ENCODE data around the gene FCRLA.
"Not testable (repeated sequence)": the region's sequence is repeated elsewhere in the genome, so short reads cannot be mapped to it uniquely, and the experiment has no call there.

The FCRLA gene, protein sequence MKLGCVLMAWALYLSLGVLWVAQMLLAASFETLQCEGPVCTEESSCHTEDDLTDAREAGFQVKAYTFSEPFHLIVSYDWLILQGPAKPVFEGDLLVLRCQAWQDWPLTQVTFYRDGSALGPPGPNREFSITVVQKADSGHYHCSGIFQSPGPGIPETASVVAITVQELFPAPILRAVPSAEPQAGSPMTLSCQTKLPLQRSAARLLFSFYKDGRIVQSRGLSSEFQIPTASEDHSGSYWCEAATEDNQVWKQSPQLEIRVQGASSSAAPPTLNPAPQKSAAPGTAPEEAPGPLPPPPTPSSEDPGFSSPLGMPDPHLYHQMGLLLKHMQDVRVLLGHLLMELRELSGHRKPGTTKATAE

DNA sequence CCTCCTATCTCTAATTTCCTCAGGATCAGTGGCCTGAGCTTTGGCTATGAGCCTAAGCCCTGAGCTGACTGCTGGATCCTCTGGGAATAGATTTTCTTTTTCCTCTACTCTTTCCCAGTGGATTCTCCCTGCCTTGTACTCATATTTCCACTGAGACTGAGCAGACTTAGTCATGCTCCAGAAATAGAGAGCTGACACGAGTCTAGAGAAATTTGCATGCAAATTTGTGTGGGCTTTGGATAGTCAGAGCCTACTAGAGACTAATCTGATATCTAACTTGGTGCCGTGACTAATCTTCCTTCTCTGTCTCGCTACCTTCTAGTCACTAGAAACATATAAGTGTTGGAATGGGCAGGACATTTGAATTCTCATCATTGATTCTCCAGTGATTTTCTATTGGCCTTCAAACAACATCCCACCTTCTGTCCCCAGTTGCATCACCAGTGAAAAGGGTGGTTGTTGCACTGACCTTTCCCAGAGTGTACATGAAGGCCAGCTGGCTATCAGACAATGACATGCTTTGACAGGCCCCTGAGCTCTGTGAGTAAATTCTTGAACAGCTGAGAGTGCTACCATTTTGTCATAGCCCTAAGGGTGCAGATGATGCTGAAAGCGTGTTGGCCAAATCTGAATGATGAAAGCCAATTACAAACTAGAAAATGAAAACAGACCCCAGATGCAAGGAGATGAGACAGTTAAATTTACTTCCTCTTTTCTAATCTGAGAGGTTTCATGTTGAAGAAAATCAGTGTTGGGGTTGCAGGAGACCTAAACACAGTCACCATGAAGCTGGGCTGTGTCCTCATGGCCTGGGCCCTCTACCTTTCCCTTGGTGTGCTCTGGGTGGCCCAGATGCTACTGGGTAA, at the start of gene FCRLA:
Gene FCRLA (plus strand): TSS at position 748 of the 866 bp plus-strand sequence. CDS start 36 bp downstream, at position 784.
- no peak for DNase-seq (ENCODE audit: low read depth)

DNA sequence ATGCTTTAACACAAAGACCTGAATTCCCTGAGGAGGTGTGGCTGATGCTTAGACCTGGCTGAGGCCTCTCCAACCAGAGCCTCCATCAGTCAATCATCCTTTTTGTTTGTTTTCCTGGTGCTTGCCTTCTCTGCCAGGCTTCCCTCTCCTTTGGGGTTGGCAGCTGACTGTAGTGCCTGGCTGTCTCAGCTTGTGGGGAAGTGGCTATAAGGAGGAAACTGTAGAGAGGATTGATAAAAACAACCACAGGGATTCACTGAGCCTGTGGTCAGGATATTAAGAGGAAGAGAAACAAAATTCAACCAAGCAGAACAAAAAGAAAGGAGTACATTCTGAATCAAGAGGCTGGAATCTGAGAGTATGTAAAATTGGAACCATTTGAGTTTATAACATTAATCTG, 48.5 kb upstream of the FCRLA start:
- DNase-seq (ENCODE audit: low read depth) = not testable (repeated sequence)

DNA sequence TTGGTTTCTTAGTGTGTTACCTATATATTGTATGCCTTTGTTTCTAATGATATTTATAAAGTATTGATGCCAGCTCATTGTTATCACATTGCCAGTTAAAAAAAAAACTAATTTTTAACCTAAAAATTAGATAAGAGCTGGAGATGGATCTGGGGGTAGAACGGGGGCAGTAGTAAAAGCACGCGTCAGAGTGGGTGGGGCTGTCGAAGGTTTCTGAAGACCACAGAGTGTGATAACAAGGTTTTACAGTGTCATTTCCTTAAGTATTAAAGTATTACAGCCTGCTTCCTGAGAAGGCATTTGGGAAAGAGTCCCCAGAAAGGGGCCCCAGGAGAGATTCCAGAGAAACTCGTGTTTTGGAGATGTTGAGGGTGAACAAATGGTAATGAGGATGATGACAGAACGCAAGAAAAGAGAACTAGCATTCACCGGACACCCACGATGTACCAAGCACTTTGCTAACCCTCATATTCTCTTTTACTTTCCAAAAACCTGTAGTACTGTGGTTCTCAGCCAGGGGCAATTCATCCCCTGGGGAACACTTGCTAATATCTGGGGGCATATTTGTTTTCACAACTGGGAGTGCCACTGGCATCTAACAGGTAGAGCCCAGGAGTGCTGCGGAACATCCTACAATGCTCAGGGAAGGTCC, 45.2 kb upstream of the FCRLA start:
- DNase-seq (ENCODE audit: low read depth) = not testable (repeated sequence)

DNA sequence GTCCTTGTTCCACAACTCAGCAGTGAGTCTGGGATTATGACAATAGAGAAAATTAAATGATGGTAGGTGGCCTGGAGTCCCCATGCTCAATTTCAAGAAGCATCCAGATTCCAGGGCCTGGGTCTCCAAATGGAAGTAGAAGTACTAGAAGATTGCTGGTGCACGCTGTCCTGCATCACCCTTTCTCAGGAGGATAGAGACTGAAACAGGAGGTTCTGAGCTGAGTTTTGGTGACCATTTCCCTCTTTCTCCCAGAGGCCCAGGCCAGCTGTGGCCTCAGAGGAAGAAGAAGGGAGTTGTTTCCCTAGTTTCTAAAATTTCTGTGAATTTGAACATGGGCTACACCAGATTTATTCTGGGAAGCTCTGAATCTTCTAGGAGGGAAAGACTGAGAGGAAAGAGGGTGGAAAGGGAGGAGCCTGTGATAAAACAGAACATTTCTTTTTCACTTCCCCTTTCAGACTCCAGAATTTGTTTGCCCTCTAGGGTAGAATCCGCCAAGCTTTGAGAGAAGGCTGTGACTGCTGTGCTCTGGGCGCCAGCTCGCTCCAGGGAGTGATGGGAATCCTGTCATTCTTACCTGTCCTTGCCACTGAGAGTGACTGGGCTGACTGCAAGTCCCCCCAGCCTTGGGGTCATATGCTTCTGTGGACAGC, 44.2 kb upstream of the FCRLA start, which contains the start of gene FCGR2B:
Gene FCGR2B (plus strand): TSS at position 460 of the 656 bp plus-strand sequence. CDS start 99 bp downstream, at position 559.
- DNase-seq (ENCODE audit: low read depth) = not testable (repeated sequence)

DNA sequence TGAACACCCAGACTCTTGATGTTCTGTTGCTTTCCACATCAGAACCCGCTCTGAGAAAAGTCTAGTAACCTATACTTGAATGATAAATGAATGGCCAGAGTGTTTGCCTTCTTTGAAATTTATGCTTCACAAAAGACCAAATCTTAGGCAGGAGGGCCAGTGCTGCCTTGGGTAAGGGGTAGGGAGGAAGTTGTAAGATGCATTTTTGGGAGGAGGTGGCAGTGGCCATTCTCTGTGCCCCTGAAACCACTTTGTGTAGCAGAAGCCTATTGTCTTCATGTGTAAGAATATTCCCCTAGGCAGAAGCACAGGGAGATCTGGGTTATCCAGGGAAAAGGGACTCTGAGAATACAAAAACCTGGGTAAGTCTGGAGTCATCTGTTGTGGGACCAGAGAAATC, 43.5 kb upstream of the FCRLA start:
- DNase-seq (ENCODE audit: low read depth) = not testable (repeated sequence)

DNA sequence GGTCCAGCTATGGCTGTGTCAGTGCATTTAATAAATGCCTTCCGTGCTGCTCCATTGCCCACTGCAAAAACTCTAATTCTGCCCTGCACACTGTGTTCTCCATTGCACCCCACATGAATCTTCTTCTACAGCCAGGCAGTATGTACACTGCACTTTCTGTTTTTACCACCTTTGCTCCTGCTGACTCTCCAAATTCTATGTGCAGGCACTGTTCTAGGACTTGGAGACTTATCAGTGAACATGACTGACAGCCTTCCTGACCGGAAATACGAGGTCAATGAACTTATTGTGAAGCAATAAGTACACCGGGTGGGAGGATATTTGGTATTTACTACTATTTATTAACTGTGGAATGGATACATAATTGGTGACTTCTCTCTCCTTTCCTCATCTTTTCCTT, 42.3 kb upstream of the FCRLA start:
- not testable (repeated sequence) for DNase-seq (ENCODE audit: low read depth)

DNA sequence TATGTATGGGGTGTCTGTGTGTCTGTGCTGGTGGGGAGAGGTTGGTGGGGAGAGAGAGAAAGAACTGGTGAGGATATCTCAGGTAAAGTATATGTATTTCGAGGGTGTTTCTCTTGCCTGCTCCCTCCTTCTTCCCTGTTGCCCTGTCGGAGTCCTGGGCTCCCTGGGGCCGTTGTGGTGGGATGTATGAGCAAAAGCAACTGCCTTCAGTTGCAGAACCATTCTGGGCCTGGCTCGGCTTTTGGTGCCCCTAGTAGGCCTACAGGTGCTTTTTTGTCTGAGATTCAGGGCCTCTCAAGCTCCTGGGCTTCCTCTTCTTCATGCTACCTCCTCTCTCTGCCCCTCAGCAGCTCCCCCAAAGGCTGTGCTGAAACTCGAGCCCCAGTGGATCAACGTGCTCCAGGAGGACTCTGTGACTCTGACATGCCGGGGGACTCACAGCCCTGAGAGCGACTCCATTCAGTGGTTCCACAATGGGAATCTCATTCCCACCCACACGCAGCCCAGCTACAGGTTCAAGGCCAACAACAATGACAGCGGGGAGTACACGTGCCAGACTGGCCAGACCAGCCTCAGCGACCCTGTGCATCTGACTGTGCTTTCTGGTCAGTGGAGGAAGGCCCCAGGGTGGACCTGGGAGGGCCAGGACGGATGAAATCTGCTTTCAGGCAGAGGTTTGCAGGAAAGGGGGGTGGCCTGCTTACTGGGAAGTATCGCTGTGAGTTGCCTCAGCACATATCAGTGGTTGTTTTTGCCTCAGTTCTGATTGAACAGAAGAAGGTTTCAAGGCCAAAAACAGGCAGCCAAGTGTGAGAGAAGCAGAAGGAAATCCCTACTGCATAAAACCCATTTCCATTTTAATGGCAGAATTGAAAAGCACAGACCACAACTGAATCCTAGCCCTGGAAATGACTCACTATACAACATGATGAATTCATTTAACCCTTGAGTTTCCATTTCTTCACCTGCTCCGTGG, 35.7 kb upstream of the FCRLA start:
- not testable (repeated sequence) for DNase-seq (ENCODE audit: low read depth)

DNA sequence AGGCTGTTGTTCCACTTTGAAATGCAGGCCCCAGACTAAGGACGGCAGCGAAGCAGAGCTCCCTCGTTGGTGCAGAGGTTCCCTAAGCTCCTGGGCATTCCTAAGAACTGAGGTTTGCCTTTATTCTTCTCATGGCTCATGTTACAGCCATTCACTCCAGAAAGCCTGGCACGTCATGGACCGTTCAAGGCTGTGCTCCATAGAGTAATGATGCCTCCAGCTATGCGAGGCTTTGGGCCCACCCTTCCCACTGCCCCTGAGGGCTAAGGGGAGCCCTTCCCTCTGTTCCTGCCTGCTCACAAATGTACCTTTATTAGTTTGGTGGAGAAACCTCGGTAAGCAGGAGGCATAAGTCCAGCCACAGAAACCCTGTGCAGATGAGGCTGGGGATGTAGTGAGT, 33.6 kb upstream of the FCRLA start:
- DNase-seq (ENCODE audit: low read depth) = not testable (repeated sequence)

DNA sequence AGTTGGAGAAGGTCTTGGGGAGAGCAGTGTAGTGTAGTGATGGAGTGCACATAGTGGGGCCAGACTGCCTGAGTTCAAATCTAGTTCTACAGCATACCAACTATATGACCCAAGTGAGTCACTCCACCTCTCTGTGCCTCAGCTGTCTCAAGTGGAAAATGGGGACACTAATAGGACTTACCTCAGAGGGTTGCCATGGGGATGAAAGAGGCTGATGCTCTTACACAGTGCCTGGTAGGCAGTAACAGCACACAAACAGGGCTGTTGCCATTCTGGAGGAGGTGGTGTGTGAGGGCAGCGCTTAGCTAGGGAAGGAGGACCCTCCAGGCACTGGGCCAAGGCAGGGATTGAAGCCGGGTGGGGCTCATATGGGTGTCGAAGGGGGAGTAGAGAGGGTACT, 32.6 kb upstream of the FCRLA start:
- not testable (repeated sequence) for DNase-seq (ENCODE audit: low read depth)

DNA sequence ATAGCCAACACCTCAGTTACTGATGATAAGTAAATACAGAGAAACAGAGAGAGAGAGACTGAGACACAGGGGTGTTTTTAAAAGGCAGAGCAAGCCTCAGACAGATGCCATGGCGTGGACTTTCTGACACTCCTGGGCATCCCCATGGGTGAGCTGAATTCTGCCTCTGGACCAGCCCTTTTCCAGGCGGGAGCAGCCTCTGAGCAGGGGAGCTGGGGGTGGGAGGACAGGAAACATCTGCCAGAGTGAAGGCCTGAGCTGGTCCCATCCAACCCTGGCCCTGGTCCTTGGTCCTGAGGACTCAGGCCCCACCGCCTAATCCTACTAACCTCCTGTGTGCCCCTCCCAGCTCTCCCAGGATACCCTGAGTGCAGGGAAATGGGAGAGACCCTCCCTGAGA, 32.1 kb upstream of the FCRLA start:
- not testable (repeated sequence) for DNase-seq (ENCODE audit: low read depth)

DNA sequence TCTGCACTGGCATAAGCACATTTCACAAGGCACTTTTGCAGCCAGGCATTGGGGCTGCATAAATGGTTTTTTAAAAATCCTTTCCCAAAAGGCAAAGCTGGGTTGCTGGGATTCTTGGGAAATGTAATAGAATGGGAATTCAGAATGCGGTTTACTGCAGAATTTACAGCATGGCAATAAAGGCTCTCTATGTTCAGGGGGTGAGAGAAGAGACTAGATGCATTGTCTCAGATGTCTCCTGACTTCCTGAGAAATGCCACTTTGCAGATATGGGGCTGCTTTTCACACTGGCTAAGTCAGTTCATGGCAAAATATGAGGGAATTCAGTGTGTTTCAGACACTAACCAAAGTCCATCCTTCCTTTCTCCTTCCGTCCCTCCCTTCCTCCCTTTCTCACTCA, 30.6 kb upstream of the FCRLA start:
- no peak for DNase-seq (ENCODE audit: low read depth)

DNA sequence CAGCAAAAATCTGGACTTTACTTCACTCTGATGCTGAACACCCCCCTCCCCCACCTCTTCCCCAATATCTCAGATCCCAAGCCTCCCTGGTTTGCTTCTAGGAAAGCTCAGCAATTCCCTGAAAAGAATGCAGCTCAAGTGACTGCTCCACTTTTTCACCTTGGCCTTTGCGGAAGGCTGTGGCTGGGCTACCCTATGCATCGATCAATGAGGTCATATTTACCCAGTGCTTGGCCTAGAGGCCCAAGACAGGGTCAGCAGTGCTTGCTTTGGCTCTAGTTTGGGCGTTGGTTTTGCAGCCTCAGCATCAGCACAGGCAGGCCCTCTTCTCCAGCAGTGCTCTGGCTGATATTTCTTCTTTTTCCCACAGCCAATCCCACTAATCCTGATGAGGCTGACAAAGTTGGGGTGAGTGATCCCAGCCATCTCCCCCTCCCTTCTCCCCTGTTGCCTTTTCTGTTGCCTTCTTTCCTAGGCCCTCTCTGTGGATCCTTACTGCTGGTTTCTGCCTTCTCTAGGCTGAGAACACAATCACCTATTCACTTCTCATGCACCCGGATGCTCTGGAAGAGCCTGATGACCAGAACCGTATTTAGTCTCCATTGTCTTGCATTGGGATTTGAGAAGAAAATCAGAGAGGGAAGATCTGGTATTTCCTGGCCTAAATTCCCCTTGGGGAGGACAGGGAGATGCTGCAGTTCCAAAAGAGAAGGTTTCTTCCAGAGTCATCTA, 29.9 kb upstream of the FCRLA start:
- no peak for DNase-seq (ENCODE audit: low read depth)

DNA sequence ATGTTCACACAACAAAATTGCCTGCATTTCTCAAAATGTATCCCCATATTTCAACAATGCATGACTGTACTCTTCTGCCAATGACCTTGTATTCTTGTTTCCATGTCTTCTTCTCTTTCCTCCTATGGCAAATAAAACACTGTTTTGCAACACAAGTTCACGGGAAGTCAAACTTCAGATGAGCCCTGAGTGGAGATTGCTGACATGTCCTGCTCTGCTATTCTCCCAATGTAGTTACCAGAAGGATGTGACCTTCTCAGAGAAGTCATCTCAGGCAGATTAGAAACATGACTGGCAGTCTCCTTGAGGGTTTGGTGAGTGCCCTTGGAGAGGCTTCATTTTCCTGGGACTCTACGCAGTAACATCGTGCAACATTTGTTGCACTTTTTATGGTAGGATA, 28.5 kb upstream of the FCRLA start:
- no peak for DNase-seq (ENCODE audit: low read depth)

DNA sequence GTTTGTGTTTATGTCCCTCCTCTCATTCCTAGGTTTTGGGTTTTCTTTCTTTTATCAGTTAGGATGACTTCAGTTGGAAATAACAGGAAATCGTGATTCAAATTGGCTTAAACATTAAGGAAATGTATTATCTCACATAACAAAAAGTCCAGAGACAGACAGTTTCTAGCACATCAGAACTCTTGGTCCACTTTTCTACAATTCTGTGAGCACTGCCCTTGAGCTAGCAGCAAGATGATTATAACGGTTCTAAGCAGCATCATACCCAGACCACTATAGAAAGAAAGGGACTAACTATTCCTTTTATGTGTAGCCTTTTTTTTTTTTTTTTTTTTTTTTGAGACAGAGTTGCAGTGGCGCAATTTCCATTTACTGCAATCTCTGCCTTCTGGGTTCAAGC, 25.1 kb upstream of the FCRLA start:
- no peak for DNase-seq (ENCODE audit: low read depth)

DNA sequence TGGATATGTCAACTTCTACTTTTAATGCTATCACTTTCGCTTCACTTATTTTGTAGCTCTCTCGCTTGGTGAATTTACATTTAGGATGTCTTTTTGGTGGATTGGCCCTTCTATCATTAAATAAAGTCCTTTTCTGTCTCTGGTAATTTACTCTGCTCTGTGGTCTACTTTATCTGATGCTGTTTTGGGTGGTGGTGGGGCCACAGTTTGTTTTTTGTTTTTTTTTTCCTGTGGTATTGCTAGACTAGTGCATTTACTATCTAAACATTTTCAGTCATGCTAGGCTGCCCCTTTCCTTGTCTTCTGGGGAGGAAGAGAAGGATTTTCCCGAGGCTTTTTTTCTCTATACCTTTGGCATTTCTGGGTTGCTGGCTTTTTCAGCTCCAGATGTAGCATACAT, 18.1 kb upstream of the FCRLA start:
- DNase-seq (ENCODE audit: low read depth) = no peak

DNA sequence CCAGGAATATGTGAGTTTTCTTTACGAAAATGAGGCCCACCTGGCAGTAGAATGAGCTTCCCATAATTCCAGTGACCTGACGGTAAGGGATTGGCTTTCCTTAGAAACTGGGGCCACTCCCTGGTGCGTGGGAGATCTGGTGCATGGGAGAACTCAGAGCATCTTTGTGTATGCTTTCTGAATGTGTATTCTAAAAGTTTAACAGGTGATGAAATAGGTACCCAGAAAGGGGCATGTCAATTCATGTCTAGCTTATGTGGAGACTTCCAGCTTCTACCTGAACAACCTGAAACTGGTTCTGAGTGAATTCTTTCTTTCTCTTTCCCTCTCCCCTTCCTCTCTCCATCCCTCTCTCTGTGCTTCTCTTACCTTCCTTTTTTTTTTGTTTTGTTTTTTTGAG, 15.2 kb upstream of the FCRLA start:
- DNase-seq (ENCODE audit: low read depth) = no peak

DNA sequence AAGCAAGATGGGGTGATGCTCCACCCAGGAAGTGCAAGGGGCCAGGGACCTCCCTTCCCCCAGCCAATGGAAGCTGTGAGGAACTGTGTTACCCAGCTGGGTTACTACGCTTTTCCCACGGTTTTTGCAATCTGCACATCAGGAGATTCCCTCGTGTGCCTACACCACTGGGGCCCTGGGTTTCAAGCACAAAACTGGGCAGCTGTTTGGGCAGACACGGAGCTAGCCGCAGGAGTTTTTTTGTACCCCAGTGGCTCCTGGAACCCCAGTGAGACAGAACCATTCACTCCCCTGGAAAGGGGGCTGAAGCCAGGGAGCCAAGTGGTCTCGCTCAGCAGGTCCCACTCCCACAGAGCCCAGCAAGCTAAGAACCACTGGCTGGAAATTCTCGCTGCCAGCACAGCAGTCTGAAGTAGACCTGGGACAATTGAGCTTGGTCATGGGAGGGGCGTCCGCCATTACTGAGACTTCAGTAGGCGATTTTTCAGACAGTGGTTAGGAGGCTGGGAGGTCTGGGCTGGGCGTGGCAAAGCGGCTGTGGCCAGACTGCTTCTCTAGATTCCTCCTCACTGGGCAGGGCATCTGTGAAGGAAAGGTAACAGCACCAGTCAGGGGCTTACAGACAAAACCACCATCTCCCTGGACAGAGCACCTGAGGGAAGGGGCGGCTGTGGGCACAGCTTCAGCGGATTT, 13.9 kb upstream of the FCRLA start:
- not testable (repeated sequence) for DNase-seq (ENCODE audit: low read depth)

DNA sequence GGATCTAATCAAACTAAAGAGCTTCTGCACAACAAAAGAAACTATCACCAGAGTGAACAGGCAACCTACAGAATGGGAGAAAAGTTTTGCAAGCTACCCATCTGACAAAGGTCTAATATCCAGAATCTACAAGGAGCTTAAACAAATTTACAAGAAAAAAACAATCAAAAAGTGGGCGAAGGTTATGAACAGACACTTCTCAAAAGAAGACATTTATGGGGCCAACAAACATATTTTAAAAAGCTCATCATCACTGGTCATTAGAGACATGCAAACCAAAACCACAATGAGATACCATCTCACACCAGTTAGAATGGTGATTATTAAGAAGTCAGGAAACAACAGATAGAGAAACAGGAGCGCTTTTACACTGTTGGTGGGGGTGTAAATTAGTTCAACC, 8.7 kb upstream of the FCRLA start:
- DNase-seq (ENCODE audit: low read depth) = not testable (repeated sequence)

DNA sequence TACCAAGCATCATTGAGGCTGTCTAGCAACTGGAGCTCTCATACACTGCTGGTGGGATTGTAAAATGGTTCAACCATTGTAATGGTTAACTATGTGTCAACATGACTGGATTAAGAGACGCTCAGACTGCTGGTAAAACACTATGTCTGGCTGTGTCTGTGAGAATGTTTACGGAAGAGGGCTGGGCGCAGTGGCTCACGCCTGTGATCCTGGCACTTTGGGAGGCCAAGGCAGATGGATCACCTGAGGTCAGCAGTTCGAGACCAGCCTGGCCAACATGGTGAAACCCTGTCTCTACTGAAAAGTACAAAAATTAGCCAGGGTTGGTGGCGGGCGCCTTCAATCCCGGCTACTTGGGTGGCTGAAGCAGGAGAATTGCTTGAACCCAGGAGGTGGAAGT, 4.8 kb upstream of the FCRLA start:
- no peak for DNase-seq (ENCODE audit: low read depth)

Data from stimulated activated CD8-positive, alpha-beta memory T cell treated with anti-CD3 and anti-CD28 coated beads, Interleukin-12 subunit alpha, Interleukin-12 subunit beta, amount 100 ng/mL, for 1 hour (primary cell).